ENCODE data around the gene NISCH.

NISCH gene

GRCh38 chr3:52447512-52448355, 7.7 kb upstream of the NISCH start:
- DNase-seq = no peak

- no peak for DNase-seq
Measured at GRCh38 chr3:52450489-52451236, 4.7 kb upstream of the NISCH start.

- no peak for DNase-seq
Measured at GRCh38 chr3:52451237-52452083, 3.9 kb upstream of the NISCH start.

GRCh38 chr3:52452126-52452525, 3.3 kb upstream of the NISCH start:
- DNase-seq = no peak

- DNase-seq = no peak
Measured at GRCh38 chr3:52452570-52453221, 2.7 kb upstream of the NISCH start.

- DNase-seq = no peak
Measured at GRCh38 chr3:52453496-52454249, 1.7 kb upstream of the NISCH start, which contains the start of gene TNNC1. Gene TNNC1, minus strand, starts transcription at chr3:52454041. Its CDS starts 26 bp downstream, at chr3:52454015.

GRCh38 chr3:52454250-52454937, 1.0 kb upstream of the NISCH start:
- peak; percentile 73 for DNase-seq

GRCh38 chr3:52454938-52455282, 494 bp upstream of the NISCH start:
- no peak for DNase-seq

- DNase-seq = peak; percentile 68
Measured at GRCh38 chr3:52456169-52456799, 880 bp downstream of the NISCH start.

- DNase-seq = no peak
Measured at GRCh38 chr3:52456800-52457183, 1.4 kb downstream of the NISCH start.

- DNase-seq = no peak
Measured at GRCh38 chr3:52458031-52458760, 2.8 kb downstream of the NISCH start.

- DNase-seq = no peak
Measured at GRCh38 chr3:52458770-52459545, 3.6 kb downstream of the NISCH start.

GRCh38 chr3:52461874-52462273, 6.5 kb downstream of the NISCH start:
- no peak for DNase-seq

- no peak for DNase-seq
Measured at GRCh38 chr3:52463416-52463815, 8.0 kb downstream of the NISCH start.

GRCh38 chr3:52468336-52468735, 12.9 kb downstream of the NISCH start:
- DNase-seq = no peak

GRCh38 chr3:52469001-52469400, 13.6 kb downstream of the NISCH start:
- DNase-seq = no peak

GRCh38 chr3:52470920-52471319, 15.5 kb downstream of the NISCH start:
- no peak for DNase-seq

- peak; percentile 68 for DNase-seq
Measured at GRCh38 chr3:52471371-52472238, 16.2 kb downstream of the NISCH start.

Data from activated CD8-positive, alpha-beta memory T cell treated with anti-CD3 and anti-CD28 coated beads for 24 hours (primary cell).